ENCODE results near the gene BCAM. TPM values are rescaled to one million over a fixed set of nuclear protein-coding genes. Genes with fewer than 3 reads are reported as not detected.

BCAM gene
- total and polyA plus RNA-seq, 4 donors, result 10.5 to 87.4 (median 19.1) TPM

DNA sequence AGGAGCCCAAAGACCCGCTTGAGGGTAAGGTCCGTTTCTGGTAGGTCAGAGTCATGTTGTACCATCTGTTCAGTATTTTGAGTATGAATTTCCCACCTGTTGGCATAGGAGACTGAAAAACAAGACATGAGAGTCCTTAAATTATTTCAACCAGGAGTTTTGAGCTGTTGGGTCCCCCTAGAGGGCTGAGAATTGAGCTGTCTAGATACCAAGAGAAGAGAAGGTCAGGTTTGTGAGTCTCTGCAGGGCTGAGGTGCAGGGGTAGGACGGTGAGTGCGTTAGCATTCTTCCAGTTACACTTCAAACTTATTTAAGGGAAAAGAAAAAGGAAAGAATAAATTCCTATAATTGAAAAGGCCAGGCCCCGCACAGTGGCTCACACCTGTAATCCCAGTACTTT is 26.2 kb upstream of the BCAM start:
- WGBS, result 94% methylated on average over 5 of the region's 5 CpGs
- H3K27ac ChIP-seq (ENCODE audit: low read depth in 1 of 2, low read length in 2 of 2), result no peak overlapping the region
- no peaks in the 10 kb centered on the region for H3K9me3 ChIP-seq (ENCODE audit: control insufficient read depth in 4 of 4, low read length in 3 of 4)
- no peak overlapping the region for H3K9ac ChIP-seq (ENCODE audit: low read depth in 1 of 2, low read length in 2 of 2)
- H3K36me3 ChIP-seq (ENCODE audit: control insufficient read depth in 4 of 4, insufficient read depth in 3 of 4, low read depth in 1 of 4, low read length in 3 of 4), result peaks cover 0 to 10% (median 4%) of the 10 kb centered on the region in 4 donors
- no peaks in the 10 kb centered on the region for H3K27me3 ChIP-seq (ENCODE audit: control insufficient read depth in 4 of 4, insufficient read depth in 4 of 4, low read length in 3 of 4)
- no peak for TF ChIP-seq RAD21 (IDR thresholded peaks at IDR 0.05)
- TF ChIP-seq FOXA2 (IDR thresholded peaks at IDR 0.05), result no peak
- TF ChIP-seq, protein P1, sequence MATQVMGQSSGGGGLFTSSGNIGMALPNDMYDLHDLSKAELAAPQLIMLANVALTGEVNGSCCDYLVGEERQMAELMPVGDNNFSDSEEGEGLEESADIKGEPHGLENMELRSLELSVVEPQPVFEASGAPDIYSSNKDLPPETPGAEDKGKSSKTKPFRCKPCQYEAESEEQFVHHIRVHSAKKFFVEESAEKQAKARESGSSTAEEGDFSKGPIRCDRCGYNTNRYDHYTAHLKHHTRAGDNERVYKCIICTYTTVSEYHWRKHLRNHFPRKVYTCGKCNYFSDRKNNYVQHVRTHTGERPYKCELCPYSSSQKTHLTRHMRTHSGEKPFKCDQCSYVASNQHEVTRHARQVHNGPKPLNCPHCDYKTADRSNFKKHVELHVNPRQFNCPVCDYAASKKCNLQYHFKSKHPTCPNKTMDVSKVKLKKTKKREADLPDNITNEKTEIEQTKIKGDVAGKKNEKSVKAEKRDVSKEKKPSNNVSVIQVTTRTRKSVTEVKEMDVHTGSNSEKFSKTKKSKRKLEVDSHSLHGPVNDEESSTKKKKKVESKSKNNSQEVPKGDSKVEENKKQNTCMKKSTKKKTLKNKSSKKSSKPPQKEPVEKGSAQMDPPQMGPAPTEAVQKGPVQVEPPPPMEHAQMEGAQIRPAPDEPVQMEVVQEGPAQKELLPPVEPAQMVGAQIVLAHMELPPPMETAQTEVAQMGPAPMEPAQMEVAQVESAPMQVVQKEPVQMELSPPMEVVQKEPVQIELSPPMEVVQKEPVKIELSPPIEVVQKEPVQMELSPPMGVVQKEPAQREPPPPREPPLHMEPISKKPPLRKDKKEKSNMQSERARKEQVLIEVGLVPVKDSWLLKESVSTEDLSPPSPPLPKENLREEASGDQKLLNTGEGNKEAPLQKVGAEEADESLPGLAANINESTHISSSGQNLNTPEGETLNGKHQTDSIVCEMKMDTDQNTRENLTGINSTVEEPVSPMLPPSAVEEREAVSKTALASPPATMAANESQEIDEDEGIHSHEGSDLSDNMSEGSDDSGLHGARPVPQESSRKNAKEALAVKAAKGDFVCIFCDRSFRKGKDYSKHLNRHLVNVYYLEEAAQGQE (IDR thresholded peaks at IDR 0.05), result no peak
- TF ChIP-seq, protein P2, sequence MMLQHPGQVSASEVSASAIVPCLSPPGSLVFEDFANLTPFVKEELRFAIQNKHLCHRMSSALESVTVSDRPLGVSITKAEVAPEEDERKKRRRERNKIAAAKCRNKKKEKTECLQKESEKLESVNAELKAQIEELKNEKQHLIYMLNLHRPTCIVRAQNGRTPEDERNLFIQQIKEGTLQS (IDR thresholded peaks at IDR 0.05), result no peak
- no peak for TF ChIP-seq HNF4A (conservative IDR thresholded peaks at IDR 0.05)
- no peak for TF ChIP-seq EGR1 (IDR thresholded peaks at IDR 0.05; ENCODE audit: low read depth in 2 of 2)
- TF ChIP-seq FOXA1 (IDR thresholded peaks at IDR 0.05), result no peak
- TF ChIP-seq, protein P3, sequence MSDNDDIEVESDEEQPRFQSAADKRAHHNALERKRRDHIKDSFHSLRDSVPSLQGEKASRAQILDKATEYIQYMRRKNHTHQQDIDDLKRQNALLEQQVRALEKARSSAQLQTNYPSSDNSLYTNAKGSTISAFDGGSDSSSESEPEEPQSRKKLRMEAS (IDR thresholded peaks at IDR 0.05), result no peak
- no peak for TF ChIP-seq NR2F2 (IDR thresholded peaks at IDR 0.05)
- no peak for TF ChIP-seq GABPA (IDR thresholded peaks at IDR 0.05 in 1 of 2, conservative IDR thresholded peaks at IDR 0.05 in 1 of 2)
- TF ChIP-seq HNF4G (IDR thresholded peaks at IDR 0.05), result no peak
- TF ChIP-seq, protein P4, sequence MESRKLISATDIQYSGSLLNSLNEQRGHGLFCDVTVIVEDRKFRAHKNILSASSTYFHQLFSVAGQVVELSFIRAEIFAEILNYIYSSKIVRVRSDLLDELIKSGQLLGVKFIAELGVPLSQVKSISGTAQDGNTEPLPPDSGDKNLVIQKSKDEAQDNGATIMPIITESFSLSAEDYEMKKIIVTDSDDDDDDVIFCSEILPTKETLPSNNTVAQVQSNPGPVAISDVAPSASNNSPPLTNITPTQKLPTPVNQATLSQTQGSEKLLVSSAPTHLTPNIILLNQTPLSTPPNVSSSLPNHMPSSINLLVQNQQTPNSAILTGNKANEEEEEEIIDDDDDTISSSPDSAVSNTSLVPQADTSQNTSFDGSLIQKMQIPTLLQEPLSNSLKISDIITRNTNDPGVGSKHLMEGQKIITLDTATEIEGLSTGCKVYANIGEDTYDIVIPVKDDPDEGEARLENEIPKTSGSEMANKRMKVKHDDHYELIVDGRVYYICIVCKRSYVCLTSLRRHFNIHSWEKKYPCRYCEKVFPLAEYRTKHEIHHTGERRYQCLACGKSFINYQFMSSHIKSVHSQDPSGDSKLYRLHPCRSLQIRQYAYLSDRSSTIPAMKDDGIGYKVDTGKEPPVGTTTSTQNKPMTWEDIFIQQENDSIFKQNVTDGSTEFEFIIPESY (IDR thresholded peaks at IDR 0.05), result no peak
- DNase-seq (ENCODE audit: low spot score), result no peak
- peaks cover 0 to 7% (median 4%) of the 10 kb centered on the region in 4 donors for H3K4me1 ChIP-seq (ENCODE audit: control insufficient read depth in 4 of 4, insufficient read depth in 4 of 4, low read length in 3 of 4)
- H3K4me3 ChIP-seq (ENCODE audit: low read depth in 1 of 3, low read length in 3 of 3), result no peak overlapping the region

DNA sequence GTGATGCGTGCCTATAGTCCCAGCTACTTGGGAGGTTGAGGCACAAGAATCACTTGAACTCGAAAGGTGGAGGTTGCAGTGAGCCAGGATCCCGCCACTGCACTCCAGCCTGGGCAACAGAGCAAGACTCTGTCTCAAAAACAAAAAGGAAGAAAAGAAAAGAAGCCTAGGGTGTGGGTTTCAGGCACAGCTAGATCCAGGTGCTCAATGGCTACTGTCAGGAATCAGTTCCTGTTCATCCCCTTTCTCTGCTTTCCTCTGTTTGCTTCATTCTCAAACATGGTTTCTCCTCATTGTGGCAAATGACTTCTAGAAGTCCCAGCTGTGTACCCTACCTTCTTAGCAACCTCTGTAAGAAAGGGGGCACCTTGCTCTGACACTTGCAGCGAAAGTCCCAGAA is 25.4 kb upstream of the BCAM start:
- H3K4me1 ChIP-seq (ENCODE audit: control insufficient read depth in 4 of 4, insufficient read depth in 4 of 4, low read length in 3 of 4), result peaks cover 0 to 7% (median 4%) of the 10 kb centered on the region in 4 donors
- no peaks in the 10 kb centered on the region for H3K9me3 ChIP-seq (ENCODE audit: control insufficient read depth in 4 of 4, low read length in 3 of 4)
- H3K36me3 ChIP-seq (ENCODE audit: control insufficient read depth in 4 of 4, insufficient read depth in 3 of 4, low read depth in 1 of 4, low read length in 3 of 4), result peaks cover 0 to 11% (median 4%) of the 10 kb centered on the region in 4 donors
- no peak overlapping the region for H3K4me3 ChIP-seq (ENCODE audit: low read depth in 1 of 3, low read length in 3 of 3)
- H3K9ac ChIP-seq (ENCODE audit: low read depth in 1 of 2, low read length in 2 of 2), result no peak overlapping the region
- H3K27me3 ChIP-seq (ENCODE audit: control insufficient read depth in 4 of 4, insufficient read depth in 4 of 4, low read length in 3 of 4), result no peaks in the 10 kb centered on the region
- no peak for DNase-seq (ENCODE audit: low spot score)
- TF ChIP-seq RXRA (IDR thresholded peaks at IDR 0.05), result no peak
- TF ChIP-seq TAF1 (conservative IDR thresholded peaks at IDR 0.05), result no peak
- TF ChIP-seq JUND (IDR thresholded peaks at IDR 0.05), result no peak
- no peak for TF ChIP-seq NR2F2 (IDR thresholded peaks at IDR 0.05)
- no peak for TF ChIP-seq RAD21 (IDR thresholded peaks at IDR 0.05)
- TF ChIP-seq FOXA1 (IDR thresholded peaks at IDR 0.05), result no peak
- no peak for TF ChIP-seq HNF4A (conservative IDR thresholded peaks at IDR 0.05)
- no peak for TF ChIP-seq HNF4G (IDR thresholded peaks at IDR 0.05)
- TF ChIP-seq, protein P1 (IDR thresholded peaks at IDR 0.05), result no peak
- TF ChIP-seq, protein P5, sequence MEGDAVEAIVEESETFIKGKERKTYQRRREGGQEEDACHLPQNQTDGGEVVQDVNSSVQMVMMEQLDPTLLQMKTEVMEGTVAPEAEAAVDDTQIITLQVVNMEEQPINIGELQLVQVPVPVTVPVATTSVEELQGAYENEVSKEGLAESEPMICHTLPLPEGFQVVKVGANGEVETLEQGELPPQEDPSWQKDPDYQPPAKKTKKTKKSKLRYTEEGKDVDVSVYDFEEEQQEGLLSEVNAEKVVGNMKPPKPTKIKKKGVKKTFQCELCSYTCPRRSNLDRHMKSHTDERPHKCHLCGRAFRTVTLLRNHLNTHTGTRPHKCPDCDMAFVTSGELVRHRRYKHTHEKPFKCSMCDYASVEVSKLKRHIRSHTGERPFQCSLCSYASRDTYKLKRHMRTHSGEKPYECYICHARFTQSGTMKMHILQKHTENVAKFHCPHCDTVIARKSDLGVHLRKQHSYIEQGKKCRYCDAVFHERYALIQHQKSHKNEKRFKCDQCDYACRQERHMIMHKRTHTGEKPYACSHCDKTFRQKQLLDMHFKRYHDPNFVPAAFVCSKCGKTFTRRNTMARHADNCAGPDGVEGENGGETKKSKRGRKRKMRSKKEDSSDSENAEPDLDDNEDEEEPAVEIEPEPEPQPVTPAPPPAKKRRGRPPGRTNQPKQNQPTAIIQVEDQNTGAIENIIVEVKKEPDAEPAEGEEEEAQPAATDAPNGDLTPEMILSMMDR (IDR thresholded peaks at IDR 0.05; ENCODE audit: low read depth, low read length, missing input control), result no peak
- TF ChIP-seq, protein P4 (IDR thresholded peaks at IDR 0.05), result no peak
- H3K27ac ChIP-seq (ENCODE audit: low read depth in 1 of 2, low read length in 2 of 2), result no peak overlapping the region
- WGBS, result 96% methylated on average over 4 of the region's 4 CpGs
